HEK293 (cell line): ENCODE data around the gene FANCE.

Source experiments
- ZFP41 ChIP-seq: fragments of 450-650 bp; formaldehyde crosslinking; IDR thresholded peaks from 2 replicates; pipeline ENCODE4 v1.5.1; 2016; ENCODE audit warnings: missing biosample characterization, missing genetic modification characterization, borderline replicate concordance
- ZNF768 ChIP-seq: fragments of 450-650 bp; formaldehyde crosslinking; IDR thresholded peaks from 2 replicates; pipeline ENCODE4 v1.5.1; 2018; ENCODE audit warnings: missing biosample characterization, mild to moderate bottlenecking, missing genetic modification characterization
- TF ChIP-seq, protein P1 (sequence below): fragments of 450-650 bp; formaldehyde crosslinking; IDR thresholded peaks from 2 replicates; pipeline ENCODE4 v1.5.1; 2016; ENCODE audit warnings: missing biosample characterization, missing genetic modification characterization

DNA sequence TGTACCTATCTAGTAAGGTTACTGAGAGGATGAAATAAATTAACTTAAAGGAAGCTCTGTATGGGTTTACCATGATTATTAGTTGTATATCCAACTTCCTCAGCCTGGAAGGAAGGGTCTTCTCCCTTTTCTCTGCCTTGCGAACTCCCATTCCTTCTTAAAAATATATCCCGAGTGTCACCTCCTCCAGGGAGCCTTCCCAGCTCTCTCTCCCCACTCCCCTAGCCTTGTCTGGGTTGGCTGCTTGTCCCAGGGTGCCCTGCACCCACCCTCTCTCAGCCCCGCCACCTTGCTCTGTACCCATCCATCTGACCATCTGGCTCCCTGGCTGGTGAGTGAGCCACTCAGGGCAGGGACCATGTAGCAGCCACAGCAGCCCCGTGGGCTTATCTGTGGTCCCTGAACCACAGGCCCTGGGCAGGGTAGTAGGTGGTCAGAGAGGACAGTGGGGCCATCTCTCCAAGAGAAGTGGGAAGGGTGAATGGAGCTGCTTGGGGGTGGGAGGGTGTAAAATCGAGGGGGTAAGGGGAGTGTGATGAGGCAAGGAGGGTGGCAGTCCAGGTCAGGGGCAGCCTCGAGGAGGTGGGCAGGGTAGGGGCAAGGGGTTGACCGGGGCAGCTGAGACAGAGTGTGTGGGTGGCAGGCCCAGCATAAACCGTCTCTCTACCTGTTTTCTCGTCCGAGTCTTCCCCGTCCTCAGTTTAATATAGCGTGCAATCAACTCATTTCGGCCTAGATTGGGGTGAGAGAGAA, 31.9 kb downstream of the FANCE start:
- TF ChIP-seq, protein P1, sequence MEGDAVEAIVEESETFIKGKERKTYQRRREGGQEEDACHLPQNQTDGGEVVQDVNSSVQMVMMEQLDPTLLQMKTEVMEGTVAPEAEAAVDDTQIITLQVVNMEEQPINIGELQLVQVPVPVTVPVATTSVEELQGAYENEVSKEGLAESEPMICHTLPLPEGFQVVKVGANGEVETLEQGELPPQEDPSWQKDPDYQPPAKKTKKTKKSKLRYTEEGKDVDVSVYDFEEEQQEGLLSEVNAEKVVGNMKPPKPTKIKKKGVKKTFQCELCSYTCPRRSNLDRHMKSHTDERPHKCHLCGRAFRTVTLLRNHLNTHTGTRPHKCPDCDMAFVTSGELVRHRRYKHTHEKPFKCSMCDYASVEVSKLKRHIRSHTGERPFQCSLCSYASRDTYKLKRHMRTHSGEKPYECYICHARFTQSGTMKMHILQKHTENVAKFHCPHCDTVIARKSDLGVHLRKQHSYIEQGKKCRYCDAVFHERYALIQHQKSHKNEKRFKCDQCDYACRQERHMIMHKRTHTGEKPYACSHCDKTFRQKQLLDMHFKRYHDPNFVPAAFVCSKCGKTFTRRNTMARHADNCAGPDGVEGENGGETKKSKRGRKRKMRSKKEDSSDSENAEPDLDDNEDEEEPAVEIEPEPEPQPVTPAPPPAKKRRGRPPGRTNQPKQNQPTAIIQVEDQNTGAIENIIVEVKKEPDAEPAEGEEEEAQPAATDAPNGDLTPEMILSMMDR (tag by site-specific recombination): no peak
- TF ChIP-seq ZFP41 (no peak), ZNF768 (tag by site-specific recombination) (no peak)
